PC-3 (cell line): ENCODE results near the gene KCTD17.

Experiments
- CTCF ChIP-seq: fragments of 300-600 bp; sonication (generic); conservative IDR thresholded peaks from 2 replicates; pipeline ENCODE4 v1.5.1; 2017; ENCODE audit warnings: antibody characterized with exemption, low read depth, mild to moderate bottlenecking, low read length
- EZH2 ChIP-seq: fragments of 300-600 bp; sonication (generic); IDR thresholded peaks from one replicate; pipeline ENCODE4 v1.6.1; 2017; ENCODE audit warnings: antibody characterized with exemption, mild to moderate bottlenecking, low read length; ENCODE audit not compliant: unreplicated experiment

- TF ChIP-seq CTCF (no peak), EZH2 (no peak)
These were observed 6.4 kb downstream of the KCTD17 start for GRCh38 chr22:37057796-37058510.
